H9 (cell line): Measurements from ENCODE around the gene C20orf204. TPM values are rescaled to one million over a fixed set of nuclear protein-coding genes. Genes with fewer than 3 reads are reported as not detected.

Experiments
- DNase-seq: peaks from one replicate; pipeline ENCODE4 v3.0.0-alpha.2; 2017
- H2AFZ ChIP-seq: one replicate; pipeline ENCODE4 v1.6.1; 2013; ENCODE audit warnings: mild to moderate bottlenecking, low read length, control low read depth, moderate library complexity
- H2AK5ac ChIP-seq: 2 replicates; pipeline ENCODE4 v1.6.1; 2013; ENCODE audit warnings: low read length, control low read depth, mixed read lengths; ENCODE audit not compliant: insufficient read length
- H2BK120ac ChIP-seq: one replicate; pipeline ENCODE4 v1.6.1; 2013; ENCODE audit warnings: low read depth, mild to moderate bottlenecking, low read length, control low read depth, inconsistent platforms; ENCODE audit not compliant: poor library complexity, severe bottlenecking
- H2BK12ac ChIP-seq: 2 replicates; pipeline ENCODE4 v1.6.1; 2013; ENCODE audit warnings: low read length, control low read depth, mixed read lengths, low read depth; ENCODE audit not compliant: insufficient read length
- H2BK15ac ChIP-seq: 2 replicates; pipeline ENCODE4 v1.6.1; 2013; ENCODE audit warnings: low read depth, low read length, control low read depth
- H2BK20ac ChIP-seq: one replicate; pipeline ENCODE4 v1.6.1; 2013; ENCODE audit warnings: low read depth, mild to moderate bottlenecking, low read length, control low read depth, inconsistent platforms; ENCODE audit not compliant: poor library complexity, severe bottlenecking
- H2BK5ac ChIP-seq: 2 replicates; pipeline ENCODE4 v1.6.1; 2013; ENCODE audit warnings: low read length, control low read depth, mixed read lengths; ENCODE audit not compliant: insufficient read length
- H3K14ac ChIP-seq: 2 replicates; pipeline ENCODE4 v1.6.1; 2013; ENCODE audit warnings: low read length, control low read depth; ENCODE audit not compliant: insufficient read depth
- H3K18ac ChIP-seq: 2 replicates; pipeline ENCODE4 v1.6.1; 2013; ENCODE audit warnings: low read depth, mild to moderate bottlenecking, mixed read lengths, low read length, control low read depth; ENCODE audit not compliant: insufficient read length
- H3K23ac ChIP-seq: 2 replicates; pipeline ENCODE4 v1.6.1; 2013; ENCODE audit warnings: low read length, control low read depth, mixed read lengths, low read depth; ENCODE audit not compliant: insufficient read length
- H3K23me2 ChIP-seq: 2 replicates; pipeline ENCODE4 v1.6.1; 2013; ENCODE audit warnings: low read depth, mild to moderate bottlenecking, mixed read lengths, low read length, control low read depth; ENCODE audit not compliant: insufficient read length, poor library complexity, severe bottlenecking
- H3K27ac ChIP-seq: 2 replicates; pipeline ENCODE4 v1.5.1; 2013; ENCODE audit warnings: low read length, control low read depth, mixed read lengths, low read depth; ENCODE audit not compliant: insufficient read length
- H3K27me3 ChIP-seq: 2 replicates; pipeline ENCODE4 v1.6.1; 2013; ENCODE audit warnings: low read length, control low read depth, inconsistent platforms; ENCODE audit not compliant: insufficient read depth
- H3K4ac ChIP-seq: 2 replicates; pipeline ENCODE4 v1.6.1; 2013; ENCODE audit warnings: low read depth, mild to moderate bottlenecking, control low read depth, inconsistent platforms, low read length, moderate library complexity
- H3K4me1 ChIP-seq: 2 replicates; pipeline ENCODE4 v1.6.1; 2013; ENCODE audit warnings: low read length, control low read depth, inconsistent platforms; ENCODE audit not compliant: insufficient read depth
- H3K4me2 ChIP-seq: 2 replicates; pipeline ENCODE4 v1.6.1; 2013; ENCODE audit warnings: low read length, control low read depth, mixed read lengths; ENCODE audit not compliant: insufficient read length, insufficient read depth
- H3K56ac ChIP-seq: 2 replicates; pipeline ENCODE4 v1.6.1; 2013; ENCODE audit warnings: low read depth, mild to moderate bottlenecking, mixed read lengths, low read length, control low read depth; ENCODE audit not compliant: insufficient read length
- H3K79me1 ChIP-seq: 2 replicates; pipeline ENCODE4 v1.6.1; 2013; ENCODE audit warnings: low read depth, mild to moderate bottlenecking, moderate library complexity, low read length, control low read depth, inconsistent platforms; ENCODE audit not compliant: insufficient read depth, poor library complexity, severe bottlenecking
- H3K79me2 ChIP-seq: 2 replicates; pipeline ENCODE4 v1.6.1; 2013; ENCODE audit warnings: low read length, control low read depth, inconsistent platforms; ENCODE audit not compliant: insufficient read depth
- H3K9ac ChIP-seq: 2 replicates; pipeline ENCODE4 v1.6.1; 2013; ENCODE audit warnings: low read length, control low read depth, mixed read lengths; ENCODE audit not compliant: insufficient read length; ENCODE audit errors: extremely low read depth
- H3K9me3 ChIP-seq: one replicate; pipeline ENCODE4 v1.6.1; 2013; ENCODE audit warnings: low read depth, low read length, inconsistent platforms; ENCODE audit not compliant: control insufficient read depth
- H3T11ph ChIP-seq: one replicate; pipeline ENCODE4 v1.6.1; 2013; ENCODE audit warnings: mild to moderate bottlenecking, low read length, control low read depth, inconsistent platforms
- H4K20me1 ChIP-seq: one replicate; pipeline ENCODE4 v1.6.1; 2013; ENCODE audit not compliant: control insufficient read depth, insufficient read length, insufficient read depth
- H4K5ac ChIP-seq: 2 replicates; pipeline ENCODE4 v1.6.1; 2013; ENCODE audit warnings: low read depth, mild to moderate bottlenecking, mixed read lengths, low read length, control low read depth; ENCODE audit not compliant: insufficient read length
- H4K8ac ChIP-seq: replicated peaks from 2 replicates; pipeline ENCODE4 v1.6.1; 2013; ENCODE audit warnings: low read length, control low read depth, mixed read lengths, low read depth; ENCODE audit not compliant: insufficient read length
- H4K91ac ChIP-seq: 2 replicates; pipeline ENCODE4 v1.6.1; 2013; ENCODE audit warnings: low read depth, mild to moderate bottlenecking, moderate library complexity, mixed read lengths, low read length, control low read depth; ENCODE audit not compliant: insufficient read length
- H3K27ac Mint-ChIP-seq, 3 experiments: 2 replicates in 2 of 3; 3 replicates in 1 of 3; pipeline ENCODE4 v1.8.0; 2020 to 2021; ENCODE audit warnings: mixed read lengths in 3 of 3, mild to moderate bottlenecking in 1 of 3, moderate library complexity in 1 of 3
- H3K27me3 Mint-ChIP-seq: 2 replicates; pipeline ENCODE4 v1.8.0; 2021; ENCODE audit warnings: low read depth, mild to moderate bottlenecking, moderate library complexity, mixed read lengths
- H3K36me3 Mint-ChIP-seq, 3 experiments: 2 replicates in 2 of 3; 3 replicates in 1 of 3; pipeline ENCODE4 v1.8.0; 2020 to 2021; ENCODE audit warnings: low read depth in 3 of 3, mixed read lengths in 3 of 3; ENCODE audit not compliant: insufficient read depth in 1 of 3
- H3K4me1 Mint-ChIP-seq, 2 experiments: 2 replicates each; pipeline ENCODE4 v1.8.0; 2020; ENCODE audit warnings: mixed read lengths in 2 of 2
- H3K4me3 Mint-ChIP-seq, 2 experiments: 2 replicates in 1 of 2; 3 replicates in 1 of 2; pipeline ENCODE4 v1.8.0; 2020 to 2021; ENCODE audit warnings: mild to moderate bottlenecking in 2 of 2, mixed read lengths in 2 of 2, moderate library complexity in 1 of 2
- H3K9me3 Mint-ChIP-seq, 2 experiments: 2 replicates in 1 of 2; 3 replicates in 1 of 2; pipeline ENCODE4 v1.8.0; 2020; ENCODE audit warnings: mild to moderate bottlenecking in 2 of 2, mixed read lengths in 2 of 2, moderate library complexity in 1 of 2
- CTCF ChIP-seq: fragments of 200-600 bp; sonication (generic); conservative IDR thresholded peaks from 3 replicates; pipeline ENCODE4 v1.8.0; 2021; ENCODE audit warnings: antibody characterized with exemption, mild to moderate bottlenecking
- WGBS: extraction: QIAGEN DNeasy Blood & Tissue Kit; methylation state at CpG from one replicate; pipeline ENCODE4 v1.1.7; 2013; ENCODE audit warnings: missing lambda C conversion rate, low lambda C conversion rate, mixed read lengths; ENCODE audit not compliant: insufficient read length; ENCODE audit errors: extremely low coverage; 5-methylcytosine and 5-hydroxymethylcytosine counted together
- total RNA-seq: library from RNA; stranded (reverse); gene quantifications from 2 replicates; pipeline ENCODE4 v1.2.1, GENCODE V29; 2021

Gene C20orf204
- total RNA-seq, 1 experiment from 2014 or later: 2.2 TPM

GRCh38 chr20:64010711-64011237, 25.2 kb upstream of the C20orf204 start:
- no CpG with 5 or more reads among the region's 8 CpGs for WGBS
- no peak overlapping the region for H4K8ac ChIP-seq
- H2BK15ac ChIP-seq: no peak overlapping the region
- no peak overlapping the region for H4K5ac ChIP-seq
- TF ChIP-seq CTCF: no peak
- H3K27ac ChIP-seq: no peak overlapping the region
- no peaks in the 10 kb centered on the region for H4K20me1 ChIP-seq
- no peak overlapping the region for H4K91ac ChIP-seq
- H3K4me2 ChIP-seq: no peak overlapping the region
- peaks cover 25 to 68% (median 68%) of the 10 kb centered on the region in 3 experiments for H3K36me3 Mint-ChIP-seq
- no peak overlapping the region for H2BK5ac ChIP-seq
- no peak overlapping the region for H3T11ph ChIP-seq
- peaks cover 4% of the 10 kb centered on the region for H3K79me1 ChIP-seq
- H3K27ac Mint-ChIP-seq: no peak overlapping the region
- H2AFZ ChIP-seq: no peak overlapping the region
- no peaks in the 10 kb centered on the region for H3K27me3 Mint-ChIP-seq
- H3K9ac ChIP-seq: no peak overlapping the region
- no peaks in the 10 kb centered on the region for H3K4me1 Mint-ChIP-seq
- H3K56ac ChIP-seq: no peak overlapping the region
- H2AK5ac ChIP-seq: no peak overlapping the region
- no peak overlapping the region for H2BK120ac ChIP-seq
- no peak overlapping the region for H3K4ac ChIP-seq
- no peak overlapping the region for H3K18ac ChIP-seq
- no peak overlapping the region for H3K23ac ChIP-seq
- H3K27me3 ChIP-seq: no peaks in the 10 kb centered on the region
- H3K4me3 Mint-ChIP-seq: no peak overlapping the region
- H3K9me3 Mint-ChIP-seq: peaks cover 4 to 5% of the 10 kb centered on the region in 2 experiments; a peak in 2 of 5 replicates
- H2BK12ac ChIP-seq: no peak overlapping the region
- H3K79me2 ChIP-seq: no peaks in the 10 kb centered on the region
- no peak overlapping the region for H3K14ac ChIP-seq
- H3K9me3 ChIP-seq: no peaks in the 10 kb centered on the region
- no peaks in the 10 kb centered on the region for H3K4me1 ChIP-seq
- no peak overlapping the region for H2BK20ac ChIP-seq
- H3K23me2 ChIP-seq: no peaks in the 10 kb centered on the region
- no peak for DNase-seq
